Smooth muscle cell (in vitro differentiated cells): Measurements from ENCODE around the gene KLHL40. TPM values are rescaled to one million over a fixed set of nuclear protein-coding genes. Genes with fewer than 3 reads are reported as not detected.

Experiments
- DNase-seq: peaks from one replicate; lab custom pipeline; 2025; ENCODE audit not compliant: unreplicated experiment; lab: John Stamatoyannopoulos, UW
- H2AFZ ChIP-seq: fragments of 200-600 bp; sonication (generic); 2 replicates; pipeline ENCODE4 v1.6.0; 2016; ENCODE audit warnings: antibody characterized with exemption, low read depth, mild to moderate bottlenecking
- H3F3A ChIP-seq: fragments of 200-600 bp; sonication (generic); 2 replicates; pipeline ENCODE4 v1.6.0; 2017; ENCODE audit warnings: antibody characterized with exemption, low read depth
- H3K27ac ChIP-seq: fragments of 200-600 bp; sonication (generic); 2 replicates; pipeline ENCODE4 v1.5.1; 2016; ENCODE audit warnings: low read depth, mild to moderate bottlenecking
- H3K27me3 ChIP-seq: fragments of 200-600 bp; sonication (generic); 2 replicates; pipeline ENCODE4 v1.6.1; 2016; ENCODE audit warnings: low read depth, mild to moderate bottlenecking
- H3K36me3 ChIP-seq: fragments of 200-600 bp; sonication (generic); 2 replicates; pipeline ENCODE4 v1.5.1; 2016; ENCODE audit warnings: low read depth
- H3K4me1 ChIP-seq: fragments of 200-600 bp; sonication (generic); 2 replicates; pipeline ENCODE4 v1.5.1; 2016; ENCODE audit warnings: low read depth
- H3K4me2 ChIP-seq: fragments of 200-600 bp; sonication (generic); 2 replicates; pipeline ENCODE4 v1.6.0; 2016; ENCODE audit warnings: mild to moderate bottlenecking
- H3K4me3 ChIP-seq: fragments of 200-600 bp; sonication (generic); 2 replicates; pipeline ENCODE4 v1.5.1; 2016; ENCODE audit warnings: mild to moderate bottlenecking
- H3K79me2 ChIP-seq: fragments of 200-600 bp; sonication (generic); 2 replicates; pipeline ENCODE4 v1.6.0; 2016; ENCODE audit warnings: low read depth, mild to moderate bottlenecking
- H3K9ac ChIP-seq: fragments of 200-600 bp; sonication (generic); 2 replicates; pipeline ENCODE4 v1.6.0; 2016; ENCODE audit warnings: low read depth
- H3K9me3 ChIP-seq: fragments of 200-600 bp; sonication (generic); replicated peaks from 2 replicates; pipeline ENCODE4 v1.5.1; 2016; ENCODE audit warnings: low read depth
- H4K20me1 ChIP-seq: fragments of 200-600 bp; sonication (generic); 2 replicates; pipeline ENCODE4 v1.6.0; 2016; ENCODE audit warnings: low read depth
- WGBS: methylation state at CpG from one replicate; pipeline ENCODE4 v1.1.7; 2016; ENCODE audit warnings: low lambda C conversion rate; 5-methylcytosine and 5-hydroxymethylcytosine counted together
- polyA plus RNA-seq: library from polyadenylated mRNA; unstranded; fragments of >200 nt; fragmentation: Nextera tagmentation; extraction: Ambion mirVana; gene quantifications from 2 replicates; pipeline ENCODE4 v1.2.1, GENCODE V29; 2016
- total RNA-seq: library from RNA; depleted of rRNA; stranded (reverse); fragments of >200 nt; gene quantifications from 2 replicates; pipeline ENCODE4 v1.2.3, GENCODE V29; 2014
- TF ChIP-seq, protein P1 (sequence below): fragments of 200-600 bp; sonication (generic); IDR thresholded peaks from 2 replicates; pipeline ENCODE4 v1.5.1; 2017; ENCODE audit warnings: borderline replicate concordance, mild to moderate bottlenecking, antibody characterized with exemption; ENCODE audit not compliant: insufficient read depth, poor library complexity, severe bottlenecking

Gene KLHL40
- total and polyA plus RNA-seq, 2 experiments from 2014 or later = not detected

DNA sequence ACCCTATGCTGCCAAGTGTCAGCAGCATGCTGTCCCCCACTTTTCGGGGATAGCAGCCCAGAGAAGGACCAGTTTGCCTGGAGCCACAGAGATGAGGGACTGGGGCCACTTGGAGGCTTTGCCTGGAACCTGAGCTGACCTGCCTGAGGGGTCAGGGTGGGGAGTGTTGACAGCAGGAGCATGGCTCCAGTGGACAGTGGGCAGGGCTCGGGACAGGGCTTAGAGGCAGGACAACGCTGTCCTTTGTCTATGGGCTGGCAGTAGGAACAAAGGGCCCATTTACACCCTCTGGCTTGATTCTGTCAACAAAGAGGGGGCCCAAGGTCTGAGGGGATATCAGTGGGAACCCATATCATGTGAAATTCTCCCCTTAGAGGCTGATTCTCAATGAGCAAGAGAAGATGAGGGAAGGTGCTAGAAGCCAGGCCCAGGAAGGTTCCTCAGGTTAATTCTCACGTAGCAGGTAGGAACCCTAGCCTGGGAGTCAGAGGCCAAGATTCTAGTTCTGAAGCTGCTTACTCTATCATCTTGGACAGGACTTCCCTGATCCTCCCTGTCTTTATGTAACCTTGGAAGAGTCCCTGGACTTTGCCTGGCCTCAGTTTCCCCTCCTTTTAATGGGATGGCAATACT is 47.0 kb downstream of the KLHL40 start:
- Histone ChIP-seq H3K36me3 (no peaks in the 10 kb centered on the region), H3K79me2 (no peaks in the 10 kb centered on the region), H3K4me2 (no peak overlapping the region), H3K4me1 (peaks cover 4% of the 10 kb centered on the region), H3K9me3 (no peaks in the 10 kb centered on the region), H3K4me3 (no peak overlapping the region), H4K20me1 (no peaks in the 10 kb centered on the region), H3F3A (no peaks in the 10 kb centered on the region), H3K27me3 (no peaks in the 10 kb centered on the region), H3K9ac (no peak overlapping the region), H2AFZ (no peak overlapping the region), H3K27ac (no peak overlapping the region)
- 92% methylated on average over 4 of the region's 4 CpGs for WGBS
- TF ChIP-seq, protein P1, sequence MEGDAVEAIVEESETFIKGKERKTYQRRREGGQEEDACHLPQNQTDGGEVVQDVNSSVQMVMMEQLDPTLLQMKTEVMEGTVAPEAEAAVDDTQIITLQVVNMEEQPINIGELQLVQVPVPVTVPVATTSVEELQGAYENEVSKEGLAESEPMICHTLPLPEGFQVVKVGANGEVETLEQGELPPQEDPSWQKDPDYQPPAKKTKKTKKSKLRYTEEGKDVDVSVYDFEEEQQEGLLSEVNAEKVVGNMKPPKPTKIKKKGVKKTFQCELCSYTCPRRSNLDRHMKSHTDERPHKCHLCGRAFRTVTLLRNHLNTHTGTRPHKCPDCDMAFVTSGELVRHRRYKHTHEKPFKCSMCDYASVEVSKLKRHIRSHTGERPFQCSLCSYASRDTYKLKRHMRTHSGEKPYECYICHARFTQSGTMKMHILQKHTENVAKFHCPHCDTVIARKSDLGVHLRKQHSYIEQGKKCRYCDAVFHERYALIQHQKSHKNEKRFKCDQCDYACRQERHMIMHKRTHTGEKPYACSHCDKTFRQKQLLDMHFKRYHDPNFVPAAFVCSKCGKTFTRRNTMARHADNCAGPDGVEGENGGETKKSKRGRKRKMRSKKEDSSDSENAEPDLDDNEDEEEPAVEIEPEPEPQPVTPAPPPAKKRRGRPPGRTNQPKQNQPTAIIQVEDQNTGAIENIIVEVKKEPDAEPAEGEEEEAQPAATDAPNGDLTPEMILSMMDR = no peak
- no peak for DNase-seq

DNA sequence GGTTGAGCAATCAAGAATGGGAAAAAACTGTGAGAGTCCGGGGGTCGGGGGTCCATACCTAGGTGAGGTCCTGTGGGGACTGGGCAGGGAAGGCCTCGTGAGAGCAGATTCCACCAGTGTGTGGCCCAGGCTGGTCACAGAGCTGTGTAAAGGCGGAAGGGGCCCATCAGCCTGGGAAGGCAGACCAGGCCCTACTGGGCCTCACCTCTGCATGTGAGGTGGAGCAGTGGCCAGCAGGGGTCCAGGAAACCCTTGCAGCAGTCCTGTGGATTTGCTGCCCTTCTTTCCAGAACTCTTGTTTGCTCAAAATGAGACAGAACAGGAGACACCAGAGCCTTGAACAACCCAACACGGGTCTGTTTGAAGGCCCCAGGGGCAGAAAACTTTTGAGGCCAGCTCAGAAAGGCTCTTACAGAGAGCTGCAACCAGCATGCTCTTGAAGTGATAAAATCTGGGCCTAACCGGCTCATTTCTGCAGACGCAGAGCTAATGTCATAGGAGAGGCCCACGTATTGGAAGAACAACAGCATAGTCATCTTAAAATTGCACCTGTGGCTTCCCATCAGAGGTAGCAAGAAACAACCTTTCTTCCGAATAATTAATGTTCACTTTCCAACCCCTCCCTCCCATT is 47.6 kb downstream of the KLHL40 start:
- 68% methylated on average over 9 of the region's 9 CpGs for WGBS
- TF ChIP-seq, protein P1 = peak; percentile 10
- H3K4me1 ChIP-seq = peaks cover 4% of the 10 kb centered on the region

DNA sequence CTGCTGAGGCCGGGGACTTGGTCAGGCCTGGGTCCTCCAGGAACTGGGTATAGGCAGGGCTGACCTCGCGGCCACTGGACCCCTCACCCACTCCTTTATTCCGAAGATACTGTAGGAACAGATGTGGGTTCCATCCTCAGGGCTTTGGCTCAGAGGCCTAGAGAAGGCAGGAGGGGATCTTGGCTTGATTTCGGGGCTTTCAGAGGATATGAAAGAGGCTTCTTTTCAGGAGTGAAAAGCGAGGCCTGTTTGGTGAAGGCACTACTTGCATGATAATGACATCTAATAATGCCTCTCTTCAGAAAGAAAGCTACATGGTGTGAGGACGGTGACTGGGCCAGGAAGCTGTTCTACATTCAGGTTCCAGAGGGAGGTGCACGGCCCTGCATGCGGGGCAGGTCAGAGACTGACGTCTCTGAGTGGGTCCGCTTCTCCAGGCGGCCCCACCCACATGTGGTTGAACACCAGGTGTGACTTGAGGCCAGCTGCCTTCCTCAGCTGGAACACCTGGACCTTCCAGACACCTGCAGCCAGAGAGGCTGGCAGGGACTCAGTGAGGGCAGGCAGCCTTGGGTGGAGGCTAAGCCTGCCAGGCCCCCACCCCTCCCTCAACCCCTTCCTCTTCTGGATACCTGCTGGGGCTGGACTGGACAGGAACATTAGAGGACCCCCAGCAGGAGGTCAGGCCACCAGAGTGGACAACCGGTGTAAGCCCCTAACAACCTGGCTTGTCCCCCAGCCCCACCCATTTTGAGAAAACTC is 48.3 kb downstream of the KLHL40 start:
- Histone ChIP-seq H3K79me2 (no peaks in the 10 kb centered on the region), H3K4me3 (no peak overlapping the region), H2AFZ (no peak overlapping the region), H3K27me3 (no peaks in the 10 kb centered on the region), H3K9ac (no peak overlapping the region), H4K20me1 (no peaks in the 10 kb centered on the region), H3F3A (no peaks in the 10 kb centered on the region), H3K36me3 (no peaks in the 10 kb centered on the region), H3K27ac (no peak overlapping the region), H3K9me3 (no peaks in the 10 kb centered on the region), H3K4me2 (no peak overlapping the region), H3K4me1 (peaks cover 4% of the 10 kb centered on the region)
- TF ChIP-seq, protein P1 = no peak
- 79% methylated on average over 13 of the region's 13 CpGs for WGBS
- no peak for DNase-seq

More for the DNA sequence above, 47.6 kb downstream of the KLHL40 start:
- Histone ChIP-seq H3K36me3 (no peaks in the 10 kb centered on the region), H3K9me3 (no peaks in the 10 kb centered on the region), H3K4me3 (no peak overlapping the region), H3K4me2 (no peak overlapping the region), H3K79me2 (no peaks in the 10 kb centered on the region), H3F3A (no peaks in the 10 kb centered on the region), H3K27ac (no peak overlapping the region), H2AFZ (no peak overlapping the region), H3K9ac (no peak overlapping the region), H3K27me3 (no peaks in the 10 kb centered on the region), H4K20me1 (no peaks in the 10 kb centered on the region)
- no peak for DNase-seq
